ENCODE results near the gene IPO7. TPM values are rescaled to one million over a fixed set of nuclear protein-coding genes. Genes with fewer than 3 reads are reported as not detected.

The IPO7 gene
- total and polyA plus RNA-seq, 10 of the 15 experiments (the other 5 are each of a cell fraction or from before 2014, with no cell fraction given): 5.0 to 51.4 (median 30.6) TPM

DNA sequence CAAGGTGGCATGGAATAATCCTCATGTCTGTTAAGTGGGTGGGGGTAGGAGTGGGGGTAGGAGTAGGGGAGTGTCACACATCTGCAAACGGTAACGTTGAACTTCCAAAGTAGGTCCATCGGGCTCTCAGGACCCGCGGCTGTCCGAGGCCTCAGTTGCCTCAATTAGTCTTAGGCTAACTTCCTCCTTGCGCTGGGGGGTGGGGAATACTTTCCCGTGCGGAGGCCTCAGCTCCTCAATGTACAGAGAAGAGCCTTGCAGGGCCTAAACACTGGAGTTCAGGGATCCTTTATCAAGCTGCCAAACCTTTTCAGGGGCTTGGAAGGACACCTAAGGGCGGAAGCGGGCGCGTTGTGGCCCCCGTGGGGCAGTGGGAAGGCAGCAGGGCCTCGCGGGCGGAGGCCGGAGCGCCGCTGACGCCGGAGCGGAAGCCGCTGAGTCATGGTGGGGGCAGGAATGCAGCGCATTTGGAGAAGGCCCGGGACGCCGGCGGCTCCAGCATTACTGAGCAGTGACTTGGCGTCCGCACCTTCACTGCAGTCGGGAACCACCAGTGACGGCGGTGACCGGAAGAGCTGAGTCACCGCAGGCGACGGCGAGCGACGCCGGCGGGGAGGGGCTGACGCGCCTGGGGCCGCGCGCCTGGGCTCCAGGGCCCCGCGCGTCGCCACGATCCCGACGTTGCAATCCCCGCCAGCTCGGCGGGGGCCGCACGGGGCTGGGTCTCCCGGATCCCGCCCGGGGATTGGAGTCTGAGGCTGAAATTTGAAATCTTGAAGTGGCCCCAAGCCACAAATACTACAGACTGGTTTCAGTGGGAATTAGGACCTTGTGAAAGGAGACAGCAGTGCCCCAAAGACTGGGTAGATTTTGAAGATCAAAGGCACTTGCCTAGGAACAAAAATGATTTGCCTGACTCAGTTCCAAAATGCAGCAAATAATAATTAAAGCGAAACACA lies 20.2 kb upstream of the IPO7 start:
- FAIRE-seq: no peak
- Histone ChIP-seq H3K4me3 (peak overlapping the region; percentile 88), H3K79me2 (ENCODE audit: control insufficient read depth, insufficient read depth, low read length) (no peaks in the 10 kb centered on the region), H3K4me2 (ENCODE audit: control insufficient read depth, insufficient read depth) (peak overlapping the region; percentile 98), H3K27me3 (replicated peaks in 1 of 2; ENCODE audit: control insufficient read depth in 2 of 2, insufficient read depth in 2 of 2, low read length in 1 of 2) (no peaks in the 10 kb centered on the region), H3K9me3 (replicated peaks; ENCODE audit: control insufficient read depth, insufficient read depth, low read length) (no peaks in the 10 kb centered on the region), H3K4me1 (ENCODE audit: control insufficient read depth, insufficient read depth, low read length) (no peaks in the 10 kb centered on the region), H4K20me1 (ENCODE audit: control insufficient read depth, insufficient read depth) (no peaks in the 10 kb centered on the region), H3K36me3 (ENCODE audit: control insufficient read depth in 2 of 2, insufficient read depth in 2 of 2, low read length in 1 of 2) (no peaks in the 10 kb centered on the region), H2AFZ (ENCODE audit: control insufficient read depth, low read depth, low read length) (peak overlapping the region; percentile 91), H3K27ac (ENCODE audit: control insufficient read depth, insufficient read depth) (peak overlapping the region; percentile 90), H3K9ac (ENCODE audit: control insufficient read depth, insufficient read depth, low read length) (peak overlapping the region; percentile 74)
- 3% methylated on average over 59 of the region's 64 CpGs for WGBS (ENCODE audit: insufficient coverage, insufficient replicate concordance, low lambda C conversion rate, missing lambda C conversion rate)
- ChIA-PET SMC1A (ENCODE audit: uncharacterized antibody, unreplicated experiment) (interaction anchor here (0.6 to 1.4 kb wide), 3 partner anchors 20 to 95 kb away, joined by 3 to 7 read pairs (median 3); partner anchors contain the start of genes IPO7 and TMEM41B), RAD21 (ENCODE audit: unreplicated experiment) (interaction anchor here (0.9 to 1.8 kb wide), 4 partner anchors 20 to 233 kb away, joined by 3 to 6 read pairs (median 3); partner anchors contain the start of gene IPO7), CTCF (interaction anchor here (0.7 to 1.3 kb wide), 3 partner anchors 9 to 83 kb away, joined by 3 to 4 read pairs (median 3); no protein-coding TSS in a partner anchor), POLR2A (interaction anchor here (0.5 to 2.0 kb wide), 7 partner anchors 11 to 96 kb away, joined by 3 to 8 read pairs (median 5); partner anchors contain the start of gene ZNF143)
- TSS peak; percentile 98 for BruUV-seq (replicated peaks)
- in situ Hi-C loops (cut with MboI): no loop called here
- intact Hi-C loops (cut with micrococcal nuclease; ENCODE audit: unreplicated experiment): loop anchor here (2.0 kb wide), 1 partner anchor 49 kb away; the partner anchor contains the start of gene TMEM41B
- peak; percentile 36 for DNase-seq (ENCODE audit: low read depth, low spot score)
- peak; percentile 99 for ATAC-seq
- TF ChIP-seq RELB (IDR thresholded peaks at IDR 0.05; ENCODE audit: low read depth) (peak; percentile 65; the same call in 1 of the 2 replicates), IKZF1 (conservative IDR thresholded peaks at IDR 0.05) (peak; percentile 92), IRF5 (IDR thresholded peaks at IDR 0.05; ENCODE audit: borderline replicate concordance) (no peak), USF2 (IDR thresholded peaks at IDR 0.05; ENCODE audit: borderline replicate concordance, low read depth, low read length) (no peak), MXI1 (IDR thresholded peaks at IDR 0.05; ENCODE audit: low read depth, low read length) (peak; percentile 82), BACH1 (IDR thresholded peaks at IDR 0.05; ENCODE audit: borderline replicate concordance) (peak; percentile 100), NFYA (IDR thresholded peaks at IDR 0.05; ENCODE audit: borderline replicate concordance, low read depth, low read length) (no peak), TCF3 (IDR thresholded peaks at IDR 0.05; ENCODE audit: borderline replicate concordance, insufficient read depth, low read depth, low read length) (0 out of 2 replicates have a peak, but pooled peaks have one; percentile 55), TARDBP (IDR thresholded peaks at IDR 0.05; ENCODE audit: borderline replicate concordance) (no peak; the same call in 1 of the 2 replicates), HDAC2 (IDR thresholded peaks at IDR 0.05) (no peak), EGR1 (IDR thresholded peaks at IDR 0.05; ENCODE audit: borderline replicate concordance in 1 of 2, low read depth in 2 of 2, low read length in 2 of 2) (peak; percentile 26 to 29; a peak in 1 of 3 replicates), HDAC6 (IDR thresholded peaks at IDR 0.05; ENCODE audit: unreplicated experiment) (peak; percentile 75), NFXL1 (IDR thresholded peaks at IDR 0.05; ENCODE audit: borderline replicate concordance) (no peak), FOXM1 (IDR thresholded peaks at IDR 0.05; ENCODE audit: low read depth, low read length) (no peak), SMC3 (IDR thresholded peaks at IDR 0.05; ENCODE audit: borderline replicate concordance, low read length) (no peak), CREB1 (IDR thresholded peaks at IDR 0.05; ENCODE audit: low read depth) (peak; percentile 97), TCF12 (IDR thresholded peaks at IDR 0.05; ENCODE audit: low read depth, low read length) (no peak), NR2C1 (IDR thresholded peaks at IDR 0.05) (peak; percentile 54; the same call in 1 of the 2 replicates)

Measured in GM12878 (cell line).